IMR-90 (cell line): ENCODE measurements around the gene HASPIN. TPM values are rescaled to one million over a fixed set of nuclear protein-coding genes. Genes with fewer than 3 reads are reported as not detected.

Source experiments
- ATAC-seq: fragments of 200-7000 bp; cut with Tn5 transposase; 2 replicates; pipeline ENCODE4 v1.9.1; 2020; ENCODE audit warnings: low read depth, mild to moderate bottlenecking, moderate library complexity
- BruUV-seq: library from RNA; stranded (reverse); fragments of 400-500 nt; replicated peaks from 2 replicates; lab custom pipeline; 2021; lab: Mats Ljungman, UMichigan
- CTCF ChIA-PET: fragments of 300-600 bp; formaldehyde crosslinking; extraction: SDS; loops from one replicate; lab custom pipeline; 2021; ENCODE audit warnings: antibody characterized with exemption; lab: Yijun Ruan, JAX
- POLR2A ChIA-PET: fragments of 300-600 bp; sonication (Branson Sonifier 250); formaldehyde crosslinking; loops from one replicate; lab custom pipeline; 2022; ENCODE audit warnings: antibody characterized with exemption; ENCODE audit not compliant: unreplicated experiment; lab: Charles Lee
- DNase-seq: peaks from one replicate; pipeline ENCODE4 v3.0.0; 2013
- H2AFZ ChIP-seq: replicated peaks from 2 replicates; pipeline ENCODE3; 2013; ENCODE audit warnings: low read length, mild to moderate bottlenecking; ENCODE audit not compliant: poor library complexity
- H2AK5ac ChIP-seq: 2 replicates; pipeline ENCODE4 v1.6.1; 2013; ENCODE audit warnings: low read depth, low read length, inconsistent platforms
- H2AK9ac ChIP-seq: replicated peaks from 2 replicates; pipeline ENCODE3; 2013; ENCODE audit warnings: mild to moderate bottlenecking, low read depth, low read length, moderate library complexity; ENCODE audit not compliant: poor library complexity
- H2BK120ac ChIP-seq: 2 replicates; pipeline ENCODE4 v1.6.1; 2013; ENCODE audit warnings: low read depth, low read length, inconsistent platforms
- H2BK15ac ChIP-seq: 3 replicates; pipeline ENCODE4 v1.6.1; 2013; ENCODE audit warnings: low read depth, low read length, inconsistent platforms
- H2BK20ac ChIP-seq: 2 replicates; pipeline ENCODE4 v1.6.1; 2013; ENCODE audit warnings: low read depth, mild to moderate bottlenecking, inconsistent platforms, low read length, moderate library complexity
- H2BK5ac ChIP-seq: 2 replicates; pipeline ENCODE4 v1.6.1; 2013; ENCODE audit warnings: mild to moderate bottlenecking, low read depth, low read length, inconsistent platforms; ENCODE audit not compliant: poor library complexity, severe bottlenecking
- H3K14ac ChIP-seq: replicated peaks from 2 replicates; pipeline ENCODE4 v1.6.1; 2013; ENCODE audit warnings: low read depth, low read length, inconsistent platforms
- H3K18ac ChIP-seq: 2 replicates; pipeline ENCODE4 v1.6.1; 2013; ENCODE audit warnings: low read depth, low read length, control low read depth
- H3K23ac ChIP-seq: 2 replicates; pipeline ENCODE4 v1.6.1; 2013; ENCODE audit warnings: low read depth, low read length, inconsistent platforms
- H3K27ac ChIP-seq: 2 replicates; pipeline ENCODE4 v1.5.1; 2013; ENCODE audit warnings: mild to moderate bottlenecking, control low read depth, low read length; ENCODE audit not compliant: insufficient read depth
- H3K27me3 ChIP-seq: 2 replicates; pipeline ENCODE4 v1.6.1; 2013; ENCODE audit warnings: low read length; ENCODE audit not compliant: control insufficient read depth, insufficient read depth
- H3K36me3 ChIP-seq: 2 replicates; pipeline ENCODE4 v1.6.1; 2013; ENCODE audit warnings: low read length, mixed read lengths; ENCODE audit not compliant: control insufficient read depth, insufficient read depth
- H3K4ac ChIP-seq: 2 replicates; pipeline ENCODE4 v1.6.1; 2013; ENCODE audit warnings: low read depth, low read length, inconsistent platforms
- H3K4me1 ChIP-seq: 2 replicates; pipeline ENCODE4 v1.6.1; 2013; ENCODE audit warnings: low read length, mixed read lengths; ENCODE audit not compliant: control insufficient read depth, insufficient read depth
- H3K4me2 ChIP-seq: 2 replicates; pipeline ENCODE4 v1.6.1; 2013; ENCODE audit warnings: low read depth, mild to moderate bottlenecking, control low read depth, low read length, moderate library complexity
- H3K4me3 ChIP-seq: 2 replicates; pipeline ENCODE4 v1.5.1; 2013; ENCODE audit warnings: low read depth, mild to moderate bottlenecking, control low read depth, low read length, moderate library complexity; ENCODE audit not compliant: insufficient read depth
- H3K56ac ChIP-seq: 2 replicates; pipeline ENCODE4 v1.6.1; 2013; ENCODE audit warnings: low read length, inconsistent platforms; ENCODE audit not compliant: insufficient read depth; ENCODE audit errors: extremely low read depth
- H3K79me1 ChIP-seq, 2 experiments: 2 replicates each; pipeline ENCODE4 v1.6.1; 2013; ENCODE audit warnings: low read length in 2 of 2, inconsistent platforms in 1 of 2, low read depth in 1 of 2
- H3K9ac ChIP-seq: 2 replicates; pipeline ENCODE4 v1.6.1; 2013; ENCODE audit warnings: low read depth, low read length, control low read depth
- H3K9me1 ChIP-seq: 2 replicates; pipeline ENCODE4 v1.6.1; 2013; ENCODE audit warnings: low read length, inconsistent platforms; ENCODE audit not compliant: insufficient read depth
- H3K9me3 ChIP-seq: 2 replicates; pipeline ENCODE4 v1.6.1; 2013; ENCODE audit warnings: low read length; ENCODE audit not compliant: control insufficient read depth, insufficient read depth
- H4K20me1 ChIP-seq: 2 replicates; pipeline ENCODE4 v1.6.1; 2013; ENCODE audit warnings: low read length, inconsistent platforms; ENCODE audit not compliant: insufficient read depth
- H4K5ac ChIP-seq: 2 replicates; pipeline ENCODE4 v1.6.1; 2013; ENCODE audit warnings: mild to moderate bottlenecking, low read depth, low read length, control low read depth
- H4K8ac ChIP-seq, 2 experiments: 2 replicates each; pipeline ENCODE4 v1.6.1; 2013; ENCODE audit warnings: low read depth in 2 of 2, low read length in 2 of 2, control low read depth in 1 of 2, inconsistent platforms in 1 of 2
- H4K91ac ChIP-seq: 2 replicates; pipeline ENCODE4 v1.6.1; 2013; ENCODE audit warnings: low read depth, low read length, inconsistent platforms; ENCODE audit not compliant: insufficient read depth
- BHLHE40 ChIP-seq: fragments of 150-350 bp; IDR thresholded peaks from 2 replicates; pipeline ENCODE4 v1.6.1; 2016; ENCODE audit warnings: mild to moderate bottlenecking, low read depth, low read length
- CEBPB ChIP-seq: IDR thresholded peaks from 2 replicates; pipeline ENCODE4 v1.6.1; 2012; ENCODE audit warnings: low read depth, low read length, improper control_type of control experiment
- CHD1 ChIP-seq: IDR thresholded peaks from 2 replicates; pipeline ENCODE4 v1.6.1; 2012; ENCODE audit warnings: low read depth, low read length, improper control_type of control experiment
- FOS ChIP-seq: fragments of 150-350 bp; IDR thresholded peaks from 2 replicates; pipeline ENCODE4 v1.6.1; 2016; ENCODE audit warnings: low read depth, low read length
- MXI1 ChIP-seq: IDR thresholded peaks from 2 replicates; pipeline ENCODE4 v1.6.1; 2012; ENCODE audit warnings: low read depth, mild to moderate bottlenecking, low read length, moderate library complexity, borderline replicate concordance
- RAD21 ChIP-seq: IDR thresholded peaks from 2 replicates; pipeline ENCODE4 v1.6.1; 2012; ENCODE audit warnings: low read length, improper control_type of control experiment
- RFX5 ChIP-seq: IDR thresholded peaks from 2 replicates; pipeline ENCODE4 v1.8.0; 2012; ENCODE audit warnings: low read depth, mild to moderate bottlenecking, low read length, moderate library complexity
- WGBS, 2 experiments: methylation state at CpG; one replicate each; pipeline versions ENCODE4 v1.1.5 to v1.1.7; 2013; ENCODE audit warnings: missing lambda C conversion rate in 2 of 2; ENCODE audit not compliant: insufficient read length in 1 of 2; ENCODE audit errors: extremely low coverage in 2 of 2; 5-methylcytosine and 5-hydroxymethylcytosine counted together
- dilution Hi-C: fragments of 300-500 bp; cut with HindIII; formaldehyde crosslinking; loops from one replicate; pipeline ENCODE4 v1.14.3; 2018; ENCODE audit warnings: low sequenced_read_pairs; ENCODE audit not compliant: unreplicated experiment
- in situ Hi-C: fragments of 300-500 bp; cut with MboI; formaldehyde crosslinking; loops from 3 replicates; pipeline ENCODE4 v1.14.3; 2019; ENCODE audit warnings: low sequenced_read_pairs, inconsistent platforms, mixed read lengths
- intact Hi-C: fragments of 100-400 bp; cut with micrococcal nuclease; formaldehyde crosslinking; loops from 2 replicates; pipeline ENCODE4 v1.10.0; 2022
- polyA plus RNA-seq, 3 experiments: library from polyadenylated mRNA; depleted of rRNA; stranded (reverse); fragments of >200 nt; gene quantifications; 2 replicates each; pipeline ENCODE4 v1.2.3, GENCODE V29; 2012; ENCODE audit warnings: low replicate concordance in 1 of 3
- total RNA-seq: library from RNA; depleted of rRNA; stranded (reverse); fragments of >200 nt; gene quantifications from 2 replicates; pipeline ENCODE4 v1.2.3, GENCODE V29; 2012
- TF ChIP-seq, protein P1 (sequence below): fragments of 150-350 bp; IDR thresholded peaks from 2 replicates; pipeline ENCODE4 v1.6.1; 2016; ENCODE audit warnings: low read depth, mild to moderate bottlenecking, low read length, moderate library complexity, borderline replicate concordance

HASPIN gene
- total and polyA plus RNA-seq, 2 of the 4 experiments (the other 2 are of a cell fraction), result 2.2 to 4.3 TPM

DNA sequence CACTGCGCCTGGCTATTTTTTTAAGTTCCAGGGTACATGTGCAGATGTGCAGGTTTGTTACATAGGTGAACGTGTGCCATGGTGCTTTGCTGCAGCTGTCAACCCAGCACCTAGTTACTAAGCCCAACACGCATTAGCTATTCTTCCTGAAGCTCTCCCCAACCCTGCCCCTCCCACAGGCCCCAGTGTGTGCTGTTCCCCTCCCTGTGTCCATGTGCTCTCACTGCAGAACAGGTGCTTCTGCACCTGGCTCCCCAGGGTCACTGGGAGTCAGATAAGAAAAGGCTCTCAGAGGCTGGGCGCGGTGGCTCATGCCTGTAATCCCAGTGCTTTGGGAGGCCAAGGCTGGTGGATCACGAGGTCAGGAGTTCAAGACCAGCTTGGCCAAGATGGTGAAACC is 6.2 kb downstream of the HASPIN start:
- H4K20me1 ChIP-seq, result no peaks in the 10 kb centered on the region
- DNase-seq (no peak), ATAC-seq (no peak)
- peaks cover 13 to 30% of the 10 kb centered on the region in 2 experiments for H3K79me1 ChIP-seq
- H4K8ac ChIP-seq, result no peak overlapping the region
- H3K9ac ChIP-seq, result no peak overlapping the region
- no peaks in the 10 kb centered on the region for H3K9me3 ChIP-seq
- no peak overlapping the region for H2AK5ac ChIP-seq
- no peaks in the 10 kb centered on the region; the same call in 1 of the 2 replicates for H3K36me3 ChIP-seq
- H3K4ac ChIP-seq, result no peak overlapping the region
- H3K14ac ChIP-seq, result no peak overlapping the region
- dilution Hi-C loops (no loop called here), intact Hi-C loops (loop anchor here (10.0 kb wide), 2 partner anchors 345 to 685 kb away; no protein-coding TSS in a partner anchor), in situ Hi-C loops (loop anchor here (25.0 kb wide), 1 partner anchor 282 kb away; no protein-coding TSS in a partner anchor)
- H3K4me1 ChIP-seq, result peaks cover 16% of the 10 kb centered on the region
- H3K9me1 ChIP-seq, result peaks cover 8% of the 10 kb centered on the region
- no peak overlapping the region for H3K4me3 ChIP-seq
- H4K5ac ChIP-seq, result no peak overlapping the region
- TF ChIP-seq FOS, result no peak
- TF ChIP-seq RAD21, result no peak
- TF ChIP-seq CHD1, result no peak
- TF ChIP-seq, protein P1, sequence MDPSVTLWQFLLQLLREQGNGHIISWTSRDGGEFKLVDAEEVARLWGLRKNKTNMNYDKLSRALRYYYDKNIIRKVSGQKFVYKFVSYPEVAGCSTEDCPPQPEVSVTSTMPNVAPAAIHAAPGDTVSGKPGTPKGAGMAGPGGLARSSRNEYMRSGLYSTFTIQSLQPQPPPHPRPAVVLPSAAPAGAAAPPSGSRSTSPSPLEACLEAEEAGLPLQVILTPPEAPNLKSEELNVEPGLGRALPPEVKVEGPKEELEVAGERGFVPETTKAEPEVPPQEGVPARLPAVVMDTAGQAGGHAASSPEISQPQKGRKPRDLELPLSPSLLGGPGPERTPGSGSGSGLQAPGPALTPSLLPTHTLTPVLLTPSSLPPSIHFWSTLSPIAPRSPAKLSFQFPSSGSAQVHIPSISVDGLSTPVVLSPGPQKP, result no peak
- no peak for TF ChIP-seq BHLHE40
- no peak for TF ChIP-seq MXI1
- no peak for TF ChIP-seq RFX5
- TF ChIP-seq CEBPB, result no peak
- ChIA-PET POLR2A (no interaction called here), CTCF (interaction anchor here (1.7 kb wide), 1 partner anchor 184 kb away, joined by 4 read pairs; no protein-coding TSS in a partner anchor)
- H3K4me2 ChIP-seq, result no peak overlapping the region
- H3K18ac ChIP-seq, result no peak overlapping the region
- no peak overlapping the region for H2BK120ac ChIP-seq
- no peak overlapping the region for H2BK15ac ChIP-seq
- no peak overlapping the region for H2BK5ac ChIP-seq
- H3K56ac ChIP-seq, result no peak overlapping the region
- BruUV-seq, result no TSS peak
- no peak overlapping the region for H2BK20ac ChIP-seq
- no peak overlapping the region for H4K91ac ChIP-seq
- no peak overlapping the region for H2AK9ac ChIP-seq
- 100% methylated on average over 1 of the region's 6 CpGs; no CpG with 5 or more reads in 1 of the 2 experiments for WGBS, 2 experiments
- H3K27me3 ChIP-seq, result no peaks in the 10 kb centered on the region
- no peak overlapping the region for H2AFZ ChIP-seq
- no peak overlapping the region for H3K27ac ChIP-seq
- H3K23ac ChIP-seq, result no peak overlapping the region
